Muscle layer of duodenum (tissue), 2 donors: ENCODE measurements around the gene GMDS.

Source experiments
- H3K27ac ChIP-seq: one replicate; pipeline ENCODE4 v1.7.0; 2013; ENCODE audit warnings: mild to moderate bottlenecking, low read length
- H3K27me3 ChIP-seq: one replicate; pipeline ENCODE4 v1.7.0; 2013; ENCODE audit warnings: low read depth, mild to moderate bottlenecking, control low read depth, low read length
- H3K36me3 ChIP-seq, 2 donors: one replicate each; pipeline ENCODE4 v1.7.0; 2013; ENCODE audit warnings: low read length in 2 of 2, control low read depth in 1 of 2, mild to moderate bottlenecking in 1 of 2; ENCODE audit not compliant: insufficient read depth in 2 of 2, control insufficient read depth in 1 of 2
- H3K4me1 ChIP-seq, 2 donors: one replicate each; pipeline ENCODE4 v1.7.0; 2013; ENCODE audit warnings: low read length in 2 of 2, mild to moderate bottlenecking in 2 of 2, control low read depth in 1 of 2, moderate library complexity in 1 of 2; ENCODE audit not compliant: insufficient read depth in 2 of 2, control insufficient read depth in 1 of 2
- H3K4me3 ChIP-seq, 2 donors: one replicate each; pipeline ENCODE4 v1.7.0; 2013; ENCODE audit warnings: low read length in 2 of 2, low read depth in 1 of 2, mild to moderate bottlenecking in 1 of 2
- H3K9me3 ChIP-seq, 2 donors: one replicate each; pipeline ENCODE4 v1.7.0; 2013; ENCODE audit warnings: low read length in 2 of 2, control low read depth in 1 of 2, mild to moderate bottlenecking in 1 of 2; ENCODE audit not compliant: control insufficient read depth in 1 of 2
- donor health status: healthy.

GMDS gene

GRCh38 chr6:2235777-2236495 lies 9.5 kb downstream of the GMDS start:
- Histone ChIP-seq H3K4me3 (no peak overlapping the region), H3K4me1 (no peaks in the 10 kb centered on the region), H3K9me3 (no peaks in the 10 kb centered on the region), H3K27me3 (no peaks in the 10 kb centered on the region), H3K27ac (no peak overlapping the region), H3K36me3 (no peaks in the 10 kb centered on the region)

GRCh38 chr6:2232445-2232844 lies 13.0 kb downstream of the GMDS start:
- H3K9me3 ChIP-seq: no peaks in the 10 kb centered on the region
- H3K4me3 ChIP-seq: no peak overlapping the region
- H3K27me3 ChIP-seq: no peaks in the 10 kb centered on the region
- H3K36me3 ChIP-seq: no peaks in the 10 kb centered on the region
- H3K27ac ChIP-seq: no peak overlapping the region
- H3K4me1 ChIP-seq: no peaks in the 10 kb centered on the region

- H3K27ac ChIP-seq: no peak overlapping the region
- H3K9me3 ChIP-seq: no peaks in the 10 kb centered on the region
- no peaks in the 10 kb centered on the region for H3K36me3 ChIP-seq
Measured at GRCh38 chr6:2231438-2231837, 14.0 kb downstream of the GMDS start.

GRCh38 chr6:2230659-2231277 lies 14.6 kb downstream of the GMDS start:
- no peaks in the 10 kb centered on the region for H3K27me3 ChIP-seq
- no peak overlapping the region for H3K27ac ChIP-seq
- H3K36me3 ChIP-seq: no peaks in the 10 kb centered on the region
- H3K4me1 ChIP-seq: peaks cover 0 to 1% of the 10 kb centered on the region in 2 donors
- no peaks in the 10 kb centered on the region for H3K9me3 ChIP-seq
- no peak overlapping the region for H3K4me3 ChIP-seq

More at GRCh38 chr6:2231438-2231837, 14.0 kb downstream of the GMDS start:
- no peaks in the 10 kb centered on the region for H3K27me3 ChIP-seq
- no peaks in the 10 kb centered on the region for H3K4me1 ChIP-seq
- H3K4me3 ChIP-seq: no peak overlapping the region

DNA sequence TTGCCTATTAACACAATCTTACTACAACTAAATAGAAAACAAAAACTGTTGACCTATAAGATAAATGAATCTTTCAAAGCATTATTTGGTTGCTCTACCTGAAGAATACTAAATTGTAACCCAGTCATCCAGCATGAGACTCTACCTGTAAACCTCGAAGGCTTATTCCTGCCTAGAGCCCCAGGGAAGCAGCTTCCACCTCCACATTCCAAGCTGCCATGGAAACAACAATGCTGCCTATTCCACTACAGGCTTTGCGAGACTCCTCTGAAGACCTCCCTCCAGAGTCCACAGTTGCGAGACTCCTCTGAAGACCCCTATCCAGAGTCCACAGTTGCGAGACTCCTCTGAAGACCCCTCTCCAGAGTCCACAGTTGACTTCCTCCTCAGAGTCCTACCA lies 15.7 kb downstream of the GMDS start:
- H3K36me3 ChIP-seq: no peaks in the 10 kb centered on the region
- H3K27ac ChIP-seq: no peak overlapping the region
- no peaks in the 10 kb centered on the region for H3K27me3 ChIP-seq
- H3K9me3 ChIP-seq: no peaks in the 10 kb centered on the region
- H3K4me1 ChIP-seq: peaks cover 0 to 7% of the 10 kb centered on the region in 2 donors
- H3K4me3 ChIP-seq: no peak overlapping the region

GRCh38 chr6:2229039-2229438 lies 16.4 kb downstream of the GMDS start:
- Histone ChIP-seq H3K9me3 (no peaks in the 10 kb centered on the region), H3K27ac (no peak overlapping the region), H3K36me3 (no peaks in the 10 kb centered on the region), H3K4me1 (peaks cover 0 to 7% of the 10 kb centered on the region in 2 donors), H3K27me3 (no peaks in the 10 kb centered on the region), H3K4me3 (no peak overlapping the region)

DNA sequence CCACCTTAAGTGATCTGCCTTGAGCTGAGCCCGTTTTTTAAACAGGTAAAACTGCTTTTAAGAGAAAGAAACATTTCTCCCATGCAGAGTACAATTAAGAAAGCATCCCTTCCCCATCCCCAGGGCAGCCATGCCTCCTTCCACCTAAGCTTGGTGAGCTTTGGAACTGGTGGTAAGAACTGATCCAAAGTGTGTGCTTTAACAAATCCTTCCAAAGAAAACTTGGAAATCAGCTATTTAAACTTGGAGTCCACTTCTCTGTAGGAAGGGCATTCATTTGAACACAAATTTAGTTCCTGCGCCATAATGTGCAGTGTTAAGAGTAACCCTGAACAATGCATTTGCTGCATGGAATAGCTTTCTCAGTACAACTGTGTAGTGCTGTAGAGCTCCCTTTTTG lies 17.0 kb downstream of the GMDS start:
- Histone ChIP-seq H3K27ac (no peak overlapping the region), H3K4me3 (no peak overlapping the region), H3K27me3 (no peaks in the 10 kb centered on the region), H3K4me1 (peaks cover 0 to 7% of the 10 kb centered on the region in 2 donors), H3K36me3 (no peaks in the 10 kb centered on the region), H3K9me3 (no peaks in the 10 kb centered on the region)

DNA sequence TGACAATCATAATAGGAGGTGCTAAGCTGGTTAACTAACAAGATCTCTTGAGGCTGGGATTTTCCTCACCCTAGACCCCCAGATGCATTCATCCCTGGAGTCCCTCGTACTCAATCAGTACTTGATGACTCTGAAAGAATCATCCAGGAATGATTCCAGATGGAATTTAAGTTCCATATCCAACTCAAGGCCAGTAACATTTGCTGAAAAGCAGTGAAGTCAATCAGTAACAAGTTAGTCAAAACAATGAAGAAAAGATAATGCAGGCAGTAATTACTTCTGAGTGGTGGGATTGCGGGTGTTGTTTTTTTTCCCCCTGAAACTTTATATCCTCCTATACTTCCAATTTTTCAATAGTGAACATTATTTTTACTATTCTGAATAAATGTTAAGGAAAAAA lies 18.6 kb downstream of the GMDS start:
- no peaks in the 10 kb centered on the region for H3K9me3 ChIP-seq
- no peaks in the 10 kb centered on the region for H3K36me3 ChIP-seq
- peaks cover 0 to 7% of the 10 kb centered on the region in 2 donors for H3K4me1 ChIP-seq
- no peak overlapping the region for H3K27ac ChIP-seq
- no peak overlapping the region for H3K4me3 ChIP-seq
- H3K27me3 ChIP-seq: no peaks in the 10 kb centered on the region

DNA sequence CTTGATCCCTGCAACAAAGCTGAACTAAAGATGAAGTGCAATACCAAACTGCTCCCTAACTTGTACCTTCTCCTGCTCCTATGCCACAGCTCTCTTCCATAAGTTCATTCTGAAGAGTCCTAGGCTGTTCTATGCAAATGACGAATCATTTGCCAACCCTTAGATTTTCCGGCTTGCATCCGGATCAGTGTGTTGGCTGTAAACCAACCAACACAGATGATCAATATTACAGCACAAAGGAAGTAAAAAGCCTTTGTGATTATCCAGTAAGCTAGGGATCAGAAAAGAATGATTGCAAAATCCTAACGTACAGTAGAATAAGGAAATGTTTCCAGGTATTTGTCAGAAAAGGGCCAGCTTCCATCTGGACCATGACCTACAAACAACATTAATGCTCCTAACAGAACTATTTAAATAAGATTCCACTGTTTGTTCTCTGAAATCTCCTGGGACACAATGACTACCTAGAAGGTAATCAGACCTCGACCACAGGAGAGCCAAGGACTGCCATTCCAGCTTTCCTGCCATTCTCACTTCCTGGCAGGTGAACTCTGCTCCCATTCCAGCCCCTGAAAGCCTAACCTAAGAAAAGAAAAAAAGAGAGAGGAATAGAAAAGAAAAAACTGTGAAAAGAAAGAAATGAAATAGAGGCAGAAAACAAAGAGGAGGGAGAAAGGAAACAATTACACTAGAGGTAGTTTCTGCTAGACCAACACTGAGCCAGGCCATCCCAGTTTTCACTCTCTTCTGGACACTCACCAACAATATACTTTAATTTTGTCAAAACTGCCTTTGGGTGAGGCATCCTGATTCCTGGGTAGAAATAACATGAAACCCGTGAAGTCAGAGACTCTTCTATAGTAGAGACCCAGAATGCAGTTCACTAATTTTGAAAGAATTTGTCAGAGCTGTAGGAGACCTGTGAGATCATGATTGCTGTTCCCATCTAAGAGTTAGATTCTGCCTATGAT lies 19.7 kb downstream of the GMDS start:
- Histone ChIP-seq H3K27ac (peak overlapping the region; percentile 40), H3K4me1 (peaks cover 0 to 7% of the 10 kb centered on the region in 2 donors), H3K36me3 (no peaks in the 10 kb centered on the region), H3K9me3 (no peaks in the 10 kb centered on the region), H3K4me3 (no peak overlapping the region), H3K27me3 (no peaks in the 10 kb centered on the region)

DNA sequence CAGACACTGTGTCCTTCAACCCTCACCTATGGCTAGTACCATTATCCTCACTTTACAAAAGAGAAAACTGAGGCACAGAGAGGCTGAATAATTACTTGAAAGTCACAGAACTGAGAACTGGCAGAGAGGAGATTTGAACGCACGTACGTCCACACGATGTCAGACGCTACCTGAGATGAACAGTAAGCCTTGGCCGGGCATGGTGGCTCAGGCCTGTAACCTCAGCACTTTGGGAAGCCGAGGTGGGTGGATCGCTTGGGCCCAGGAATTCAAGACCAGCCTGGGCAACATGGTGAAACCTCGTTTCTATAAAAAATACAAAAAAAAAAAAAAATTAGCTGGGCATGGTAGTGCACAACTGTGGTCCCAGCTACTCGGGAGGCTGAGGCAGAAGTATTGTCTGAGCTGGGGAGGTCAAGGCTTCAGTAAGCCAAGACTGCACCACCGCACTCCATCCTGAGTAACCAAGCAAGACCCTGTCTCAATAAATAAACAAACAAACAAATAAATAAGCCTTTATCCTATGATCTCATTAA lies 20.5 kb downstream of the GMDS start:
- H3K27me3 ChIP-seq: no peaks in the 10 kb centered on the region
- peak overlapping the region; percentile 40 for H3K27ac ChIP-seq
- no peaks in the 10 kb centered on the region for H3K36me3 ChIP-seq
- H3K9me3 ChIP-seq: no peaks in the 10 kb centered on the region
- H3K4me3 ChIP-seq: no peak overlapping the region
- peaks cover 0 to 7% of the 10 kb centered on the region in 2 donors for H3K4me1 ChIP-seq

DNA sequence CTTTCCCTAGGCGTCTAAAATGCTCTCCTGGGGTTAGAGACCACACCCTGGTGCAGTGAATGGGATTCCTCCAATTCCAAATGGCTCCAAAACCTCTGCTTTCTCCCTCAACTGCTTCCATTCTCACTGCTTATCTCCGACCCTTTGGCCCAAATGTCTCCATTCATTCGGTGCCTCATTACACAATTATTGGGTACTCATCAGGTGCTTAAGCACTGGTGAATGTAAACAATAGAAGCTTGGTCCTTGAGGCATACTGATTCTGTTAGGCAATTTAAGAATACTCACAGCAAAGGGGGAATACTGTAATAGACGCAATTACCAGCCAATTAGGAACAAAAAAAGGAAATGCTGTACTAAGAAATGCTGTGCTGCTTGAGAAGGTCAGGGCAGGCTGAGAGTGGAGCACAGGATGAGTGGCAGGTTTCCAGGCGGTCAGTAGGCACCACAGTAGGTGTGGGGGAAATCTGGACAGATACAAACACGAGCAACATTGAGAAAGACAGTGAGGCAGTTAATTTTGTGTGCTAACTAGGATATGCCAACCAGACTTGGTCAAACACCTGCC lies 23.0 kb downstream of the GMDS start:
- Histone ChIP-seq H3K4me1 (peaks cover 0 to 7% of the 10 kb centered on the region in 2 donors), H3K27me3 (no peaks in the 10 kb centered on the region), H3K27ac (peak overlapping the region; percentile 84), H3K4me3 (peak overlapping the region; percentile 57 to 74), H3K9me3 (no peaks in the 10 kb centered on the region), H3K36me3 (no peaks in the 10 kb centered on the region)
